Measurements from ENCODE around the gene ACTC1.
"Not testable (repeated sequence)": the region's sequence is repeated elsewhere in the genome, so short reads cannot be mapped to it uniquely, and the experiment has no call there.

The ACTC1 gene

GRCh38 chr15:34795267-34796081 lies at the start of gene ACTC1:
Gene ACTC1, minus strand, starts transcription at chr15:34795549. Its CDS starts 741 bp downstream, at chr15:34794808.
- no peak for DNase-seq

- no peak for DNase-seq
Observed at GRCh38 chr15:34841262-34841725, 45.9 kb upstream of the ACTC1 start.

GRCh38 chr15:34838282-34838681 lies 42.9 kb upstream of the ACTC1 start:
- DNase-seq: no peak

GRCh38 chr15:34837246-34838016 lies 42.1 kb upstream of the ACTC1 start:
- DNase-seq: no peak

- no peak for DNase-seq
Observed at GRCh38 chr15:34828145-34828911, 33.0 kb upstream of the ACTC1 start.

GRCh38 chr15:34821831-34822230 lies 26.5 kb upstream of the ACTC1 start:
- no peak for DNase-seq

- DNase-seq: no peak
Observed at GRCh38 chr15:34820110-34820509, 24.8 kb upstream of the ACTC1 start.

- DNase-seq: no peak
Observed at GRCh38 chr15:34818526-34818925, 23.2 kb upstream of the ACTC1 start.

- DNase-seq: no peak
Observed at GRCh38 chr15:34815836-34816235, 20.5 kb upstream of the ACTC1 start.

GRCh38 chr15:34813446-34814190 lies 18.3 kb upstream of the ACTC1 start:
- no peak for DNase-seq

- DNase-seq: not testable (repeated sequence)
Observed at GRCh38 chr15:34812868-34813365, 17.6 kb upstream of the ACTC1 start.

GRCh38 chr15:34812369-34812768 lies 17.0 kb upstream of the ACTC1 start:
- no peak for DNase-seq

GRCh38 chr15:34810443-34811129 lies 15.2 kb upstream of the ACTC1 start:
- no peak for DNase-seq

GRCh38 chr15:34809186-34809585 lies 13.8 kb upstream of the ACTC1 start:
- no peak for DNase-seq

GRCh38 chr15:34808016-34808415 lies 12.7 kb upstream of the ACTC1 start:
- DNase-seq: no peak

- not testable (repeated sequence) for DNase-seq
Observed at GRCh38 chr15:34807241-34807640, 11.9 kb upstream of the ACTC1 start.

- no peak for DNase-seq
Observed at GRCh38 chr15:34804776-34805175, 9.4 kb upstream of the ACTC1 start.

GRCh38 chr15:34804113-34804512 lies 8.8 kb upstream of the ACTC1 start:
- DNase-seq: no peak

GRCh38 chr15:34802803-34803750 lies 7.7 kb upstream of the ACTC1 start:
- DNase-seq: no peak

- DNase-seq: no peak
Observed at GRCh38 chr15:34802371-34802770, 7.0 kb upstream of the ACTC1 start.

Data from hematopoietic multipotent progenitor cell treated with erythropoietin and hydrocortisone succinate and interleukin-3 and kit ligand, for 8 days (in vitro differentiated cells).